ENCODE results near the gene MAPKAP1.

The MAPKAP1 gene

DNA sequence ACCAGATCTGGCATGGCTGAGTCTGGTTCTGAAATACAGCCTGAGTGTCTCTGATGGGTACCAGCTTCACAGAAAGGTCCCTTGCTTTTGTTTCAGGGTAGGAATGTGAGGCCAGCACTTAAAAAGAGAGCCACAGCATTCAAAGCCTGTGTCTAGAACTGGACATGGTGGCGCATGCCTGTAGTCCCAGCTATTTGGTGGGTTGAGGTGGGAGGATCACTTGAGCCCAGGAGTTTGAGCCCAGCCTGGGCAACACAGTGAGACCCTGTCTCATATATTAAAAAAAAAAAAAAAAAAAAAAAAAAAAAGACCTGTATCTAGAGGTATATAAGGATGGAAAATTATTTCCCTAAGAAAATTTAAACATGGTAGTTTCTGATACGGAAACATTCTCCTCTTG lies 243.1 kb downstream of the MAPKAP1 start:
- Histone ChIP-seq H3K4me1 (ENCODE audit: control insufficient read depth in 1 of 2, insufficient read depth in 1 of 2, low read depth in 1 of 2, low read length in 1 of 2) (no peaks in the 10 kb centered on the region), H3K27me3 (no peaks in the 10 kb centered on the region), H3K27ac (no peak overlapping the region), H3K4me3 (ENCODE audit: low read depth in 1 of 2, low read length in 1 of 2) (no peak overlapping the region), H3K36me3 (peaks cover 37% of the 10 kb centered on the region), H3K9me3 (no peaks in the 10 kb centered on the region)
- TF ChIP-seq, protein P1, sequence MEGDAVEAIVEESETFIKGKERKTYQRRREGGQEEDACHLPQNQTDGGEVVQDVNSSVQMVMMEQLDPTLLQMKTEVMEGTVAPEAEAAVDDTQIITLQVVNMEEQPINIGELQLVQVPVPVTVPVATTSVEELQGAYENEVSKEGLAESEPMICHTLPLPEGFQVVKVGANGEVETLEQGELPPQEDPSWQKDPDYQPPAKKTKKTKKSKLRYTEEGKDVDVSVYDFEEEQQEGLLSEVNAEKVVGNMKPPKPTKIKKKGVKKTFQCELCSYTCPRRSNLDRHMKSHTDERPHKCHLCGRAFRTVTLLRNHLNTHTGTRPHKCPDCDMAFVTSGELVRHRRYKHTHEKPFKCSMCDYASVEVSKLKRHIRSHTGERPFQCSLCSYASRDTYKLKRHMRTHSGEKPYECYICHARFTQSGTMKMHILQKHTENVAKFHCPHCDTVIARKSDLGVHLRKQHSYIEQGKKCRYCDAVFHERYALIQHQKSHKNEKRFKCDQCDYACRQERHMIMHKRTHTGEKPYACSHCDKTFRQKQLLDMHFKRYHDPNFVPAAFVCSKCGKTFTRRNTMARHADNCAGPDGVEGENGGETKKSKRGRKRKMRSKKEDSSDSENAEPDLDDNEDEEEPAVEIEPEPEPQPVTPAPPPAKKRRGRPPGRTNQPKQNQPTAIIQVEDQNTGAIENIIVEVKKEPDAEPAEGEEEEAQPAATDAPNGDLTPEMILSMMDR (IDR thresholded peaks at IDR 0.05) = no peak

DNA sequence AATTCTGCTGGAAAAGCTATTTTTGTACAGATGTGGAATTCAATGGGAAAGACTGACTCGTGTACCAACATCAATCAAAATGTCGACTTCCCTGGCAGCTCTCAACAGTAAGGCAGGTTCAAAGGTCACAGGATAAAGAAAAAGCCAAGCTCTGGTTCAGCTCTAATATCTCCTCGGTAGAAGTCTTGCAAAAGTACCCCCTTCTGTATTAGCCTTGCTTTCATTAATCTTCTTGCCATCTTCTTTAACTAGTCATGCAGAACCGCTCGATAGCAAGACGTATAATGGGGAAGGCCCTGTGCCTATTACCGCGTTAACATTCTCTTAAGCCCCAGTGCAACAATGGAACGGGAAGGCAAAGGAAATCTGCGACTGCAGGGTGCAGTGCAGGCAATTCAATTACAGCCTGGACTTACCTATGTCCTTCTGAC lies 244.1 kb downstream of the MAPKAP1 start:
- H3K27ac ChIP-seq = no peak overlapping the region

DNA sequence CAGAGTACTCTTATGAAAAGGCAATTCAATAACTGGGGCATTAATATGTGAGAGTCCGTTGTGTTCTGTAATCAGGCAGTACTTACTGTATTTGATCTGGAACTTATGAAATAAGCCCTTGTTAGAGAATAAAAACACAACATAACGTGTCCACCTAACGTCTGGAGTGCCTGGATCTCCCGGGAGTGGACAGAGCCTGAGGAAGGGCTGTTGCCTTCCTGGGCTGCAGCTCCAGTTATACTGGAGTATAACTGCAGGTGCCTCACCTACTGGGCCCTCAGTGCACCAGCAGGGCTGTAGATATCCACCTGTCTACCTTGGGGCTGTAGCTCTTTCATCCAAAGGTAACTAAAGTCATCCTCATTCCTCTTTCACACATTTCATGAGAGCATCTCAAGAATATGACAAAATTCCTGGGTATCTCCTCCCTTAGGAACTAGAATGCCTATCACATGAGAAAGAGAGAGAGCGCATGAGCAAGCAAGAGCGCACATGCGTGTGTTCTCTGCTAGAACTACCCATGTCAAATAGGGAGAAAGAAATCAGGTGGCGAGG lies 245.3 kb downstream of the MAPKAP1 start:
- Histone ChIP-seq H3K4me1 (ENCODE audit: control insufficient read depth in 1 of 2, insufficient read depth in 1 of 2, low read depth in 1 of 2, low read length in 1 of 2) (no peaks in the 10 kb centered on the region), H3K27ac (no peak overlapping the region), H3K27me3 (no peaks in the 10 kb centered on the region), H3K9me3 (no peaks in the 10 kb centered on the region), H3K4me3 (ENCODE audit: low read depth in 1 of 2, low read length in 1 of 2) (no peak overlapping the region), H3K36me3 (peaks cover 24% of the 10 kb centered on the region)
- TF ChIP-seq, protein P1 (IDR thresholded peaks at IDR 0.05) = no peak

More for the DNA sequence above, 244.1 kb downstream of the MAPKAP1 start:
- H3K4me1 ChIP-seq (ENCODE audit: control insufficient read depth in 1 of 2, insufficient read depth in 1 of 2, low read depth in 1 of 2, low read length in 1 of 2) = no peaks in the 10 kb centered on the region
- no peaks in the 10 kb centered on the region for H3K9me3 ChIP-seq
- H3K36me3 ChIP-seq = peaks cover 34% of the 10 kb centered on the region
- TF ChIP-seq, protein P1 (IDR thresholded peaks at IDR 0.05) = no peak
- H3K27me3 ChIP-seq = no peaks in the 10 kb centered on the region
- no peak overlapping the region for H3K4me3 ChIP-seq (ENCODE audit: low read depth in 1 of 2, low read length in 1 of 2)

DNA sequence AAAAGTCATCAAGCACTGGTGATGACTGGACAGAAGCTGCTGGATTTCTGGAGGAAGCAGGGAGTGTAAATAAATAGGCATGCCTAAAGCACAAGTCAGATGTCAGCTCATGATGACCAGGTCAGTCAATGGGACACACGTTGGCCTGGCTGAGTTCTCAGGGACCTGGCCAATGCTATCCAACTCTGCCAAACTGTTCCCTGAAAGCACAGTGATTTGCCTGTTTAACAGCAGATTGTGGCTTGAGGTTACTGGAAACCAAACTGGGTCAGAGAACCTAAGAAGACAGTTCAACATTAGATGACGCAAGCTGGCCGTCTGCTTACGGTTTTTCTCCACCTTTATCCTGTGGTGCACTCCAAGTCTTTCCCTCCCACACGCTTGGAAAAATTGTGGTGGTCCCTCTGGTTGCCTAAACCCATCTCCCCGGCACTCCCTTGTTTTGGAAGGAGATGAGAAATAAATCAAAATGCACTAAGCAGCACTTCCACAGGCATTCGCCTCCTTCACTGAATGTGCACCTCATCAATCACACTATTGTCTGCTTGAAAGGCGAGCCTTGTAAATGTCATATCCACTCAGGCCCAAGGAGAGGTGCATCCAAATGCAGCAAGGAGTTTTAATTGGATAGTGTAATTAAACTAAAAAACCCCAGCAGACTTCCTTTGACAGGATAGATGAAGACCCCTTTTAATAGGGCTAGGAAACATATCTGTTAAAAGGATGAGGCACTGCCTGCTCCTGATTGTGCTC lies 245.9 kb downstream of the MAPKAP1 start:
- no peak overlapping the region for H3K4me3 ChIP-seq (ENCODE audit: low read depth in 1 of 2, low read length in 1 of 2)
- no peaks in the 10 kb centered on the region for H3K4me1 ChIP-seq (ENCODE audit: control insufficient read depth in 1 of 2, insufficient read depth in 1 of 2, low read depth in 1 of 2, low read length in 1 of 2)
- H3K27ac ChIP-seq = no peak overlapping the region
- no peaks in the 10 kb centered on the region for H3K9me3 ChIP-seq
- TF ChIP-seq, protein P1 (IDR thresholded peaks at IDR 0.05) = no peak
- no peaks in the 10 kb centered on the region for H3K27me3 ChIP-seq
- peaks cover 17% of the 10 kb centered on the region for H3K36me3 ChIP-seq

DNA sequence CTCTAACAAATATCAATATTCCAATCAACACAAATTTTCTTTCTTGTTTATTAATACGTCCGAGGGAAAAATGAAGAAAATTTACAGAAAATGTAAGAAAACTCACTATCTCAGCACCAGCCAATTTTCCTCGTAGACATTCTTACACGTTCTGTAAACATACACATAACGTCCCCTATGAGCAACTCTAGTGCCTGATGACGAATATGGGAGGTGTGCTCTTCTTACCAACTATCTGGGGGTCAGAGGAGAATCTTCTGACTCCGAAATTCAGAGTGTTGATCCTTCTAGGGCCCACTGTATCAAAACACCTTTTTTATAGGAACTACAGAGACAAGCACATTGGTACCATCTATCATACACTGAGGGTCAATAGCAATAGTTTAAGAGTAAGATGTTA lies 246.7 kb downstream of the MAPKAP1 start:
- TF ChIP-seq, protein P1 (IDR thresholded peaks at IDR 0.05) = no peak
- H3K4me3 ChIP-seq (ENCODE audit: low read depth in 1 of 2, low read length in 1 of 2) = no peak overlapping the region
- no peak overlapping the region for H3K27ac ChIP-seq

More for the DNA sequence above, 246.7 kb downstream of the MAPKAP1 start:
- Histone ChIP-seq H3K36me3 (peaks cover 11% of the 10 kb centered on the region), H3K4me1 (ENCODE audit: control insufficient read depth in 1 of 2, insufficient read depth in 1 of 2, low read depth in 1 of 2, low read length in 1 of 2) (no peaks in the 10 kb centered on the region), H3K27me3 (no peaks in the 10 kb centered on the region), H3K9me3 (no peaks in the 10 kb centered on the region)
